Left ventricle myocardium inferior (tissue), 1 donor: ENCODE data around the gene GSG1L2. TPM values are rescaled to one million over a fixed set of nuclear protein-coding genes. Genes with fewer than 3 reads are reported as not detected.

Experiments
- DNase-seq: peaks from one replicate; pipeline ENCODE4 v3.0.0-alpha.2; 2020
- H3K27ac ChIP-seq: fragments of 200-600 bp; replicated peaks from 2 replicates; pipeline ENCODE4 v1.8.0; 2021
- H3K27me3 ChIP-seq: fragments of 200-600 bp; 2 replicates; pipeline ENCODE4 v1.8.0; 2021; ENCODE audit warnings: low read depth
- H3K36me3 ChIP-seq: fragments of 200-600 bp; 2 replicates; pipeline ENCODE4 v1.8.0; 2021
- H3K4me1 ChIP-seq: fragments of 200-600 bp; 2 replicates; pipeline ENCODE4 v1.8.0; 2021
- H3K4me3 ChIP-seq: fragments of 200-600 bp; 2 replicates; pipeline ENCODE4 v1.8.0; 2021; ENCODE audit warnings: mild to moderate bottlenecking, moderate library complexity
- H3K9me3 ChIP-seq: fragments of 200-600 bp; replicated peaks from 2 replicates; pipeline ENCODE4 v1.8.0; 2021
- intact Hi-C: fragments of 100-400 bp; cut with micrococcal nuclease; formaldehyde crosslinking; loops from one replicate; pipeline ENCODE4 v1.11.0; 2022
- total RNA-seq: library from RNA; stranded (reverse); fragmentation: NEBNext Ultra II Directional; extraction: Animal tissue kit (Norgen Biotek cat#: 25700); gene quantifications from one replicate; pipeline ENCODE4 v1.2.1, GENCODE V29; 2021
- TF ChIP-seq, protein P1 (sequence below): fragments of 200-600 bp; IDR thresholded peaks from 2 replicates; pipeline ENCODE4 v1.8.0; 2021; ENCODE audit warnings: antibody characterized with exemption, mild to moderate bottlenecking, borderline replicate concordance
- donor health status: DM: no; HTN: yes; CAD: no; lungs with severe emphysema.

GSG1L2 gene
- total RNA-seq, 1 donor from 2014 or later = not detected

DNA sequence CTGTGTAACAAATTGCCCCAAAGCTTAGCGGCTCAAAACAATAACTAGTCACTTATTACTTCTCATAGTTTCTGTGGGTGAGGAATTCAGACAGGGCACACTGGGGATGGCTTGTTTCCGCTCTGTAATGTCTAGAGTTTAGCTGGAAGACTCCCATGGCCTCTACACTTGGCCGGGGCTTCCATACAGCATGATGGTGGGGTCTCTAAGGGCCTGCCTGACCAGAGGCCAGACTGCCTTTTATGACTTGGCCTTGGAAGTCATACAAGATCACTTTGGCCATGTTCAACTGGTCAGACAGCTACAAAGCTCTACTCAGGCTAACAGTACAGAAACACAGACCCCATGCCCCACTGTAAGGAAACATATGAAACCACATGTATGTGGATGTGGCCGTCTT lies 12.0 kb upstream of the GSG1L2 start:
- intact Hi-C loops = no loop called here
- TF ChIP-seq, protein P1, sequence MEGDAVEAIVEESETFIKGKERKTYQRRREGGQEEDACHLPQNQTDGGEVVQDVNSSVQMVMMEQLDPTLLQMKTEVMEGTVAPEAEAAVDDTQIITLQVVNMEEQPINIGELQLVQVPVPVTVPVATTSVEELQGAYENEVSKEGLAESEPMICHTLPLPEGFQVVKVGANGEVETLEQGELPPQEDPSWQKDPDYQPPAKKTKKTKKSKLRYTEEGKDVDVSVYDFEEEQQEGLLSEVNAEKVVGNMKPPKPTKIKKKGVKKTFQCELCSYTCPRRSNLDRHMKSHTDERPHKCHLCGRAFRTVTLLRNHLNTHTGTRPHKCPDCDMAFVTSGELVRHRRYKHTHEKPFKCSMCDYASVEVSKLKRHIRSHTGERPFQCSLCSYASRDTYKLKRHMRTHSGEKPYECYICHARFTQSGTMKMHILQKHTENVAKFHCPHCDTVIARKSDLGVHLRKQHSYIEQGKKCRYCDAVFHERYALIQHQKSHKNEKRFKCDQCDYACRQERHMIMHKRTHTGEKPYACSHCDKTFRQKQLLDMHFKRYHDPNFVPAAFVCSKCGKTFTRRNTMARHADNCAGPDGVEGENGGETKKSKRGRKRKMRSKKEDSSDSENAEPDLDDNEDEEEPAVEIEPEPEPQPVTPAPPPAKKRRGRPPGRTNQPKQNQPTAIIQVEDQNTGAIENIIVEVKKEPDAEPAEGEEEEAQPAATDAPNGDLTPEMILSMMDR = no peak
- Histone ChIP-seq H3K36me3 (no peaks in the 10 kb centered on the region), H3K4me3 (no peak overlapping the region), H3K27ac (no peak overlapping the region), H3K9me3 (no peaks in the 10 kb centered on the region), H3K27me3 (peaks cover 2% of the 10 kb centered on the region), H3K4me1 (peaks cover 17% of the 10 kb centered on the region)
- DNase-seq = no peak

DNA sequence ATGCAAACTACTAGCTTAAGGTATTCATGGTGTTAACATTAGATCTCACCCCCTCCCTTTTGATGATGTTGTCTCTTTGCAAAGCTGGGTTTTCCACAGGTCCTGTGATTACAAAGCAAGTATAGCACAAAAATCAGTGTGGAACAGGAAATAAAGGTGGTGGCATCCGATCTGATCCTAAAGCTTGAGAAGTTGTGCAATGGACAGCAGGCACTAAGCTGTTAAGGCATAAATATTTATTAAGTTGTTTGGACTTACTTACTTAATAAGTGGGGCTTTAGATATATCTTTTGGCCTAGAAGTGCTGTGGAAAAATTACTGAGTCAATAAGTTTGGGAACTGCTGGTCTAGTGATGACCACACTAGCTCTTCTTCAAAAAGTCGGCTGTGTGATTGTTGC lies 8.8 kb upstream of the GSG1L2 start:
- H3K27ac ChIP-seq = no peak overlapping the region
- no peak overlapping the region for H3K4me3 ChIP-seq
- no peaks in the 10 kb centered on the region for H3K36me3 ChIP-seq
- DNase-seq = no peak
- TF ChIP-seq, protein P1 = no peak
- H3K9me3 ChIP-seq = no peaks in the 10 kb centered on the region
- H3K27me3 ChIP-seq = peaks cover 18% of the 10 kb centered on the region
- no peaks in the 10 kb centered on the region for H3K4me1 ChIP-seq
- intact Hi-C loops = no loop called here

DNA sequence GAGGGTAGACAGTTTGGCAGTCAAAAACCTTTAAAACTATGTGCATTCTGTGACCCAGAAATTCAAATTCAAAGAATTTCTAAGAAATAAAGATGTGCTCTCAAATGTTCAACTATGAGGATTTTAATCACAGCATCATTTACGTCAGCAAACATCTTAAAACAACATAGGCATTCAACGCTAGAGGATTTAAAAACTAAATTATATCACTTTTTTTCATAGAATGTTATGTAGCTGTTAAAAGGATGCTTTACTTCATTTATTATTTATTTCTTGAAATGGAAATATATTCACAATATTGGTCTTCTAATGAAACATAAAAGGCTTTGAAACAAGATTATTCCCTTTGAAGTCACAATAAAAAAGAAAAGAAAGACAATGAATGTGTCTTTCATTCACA lies 7.5 kb upstream of the GSG1L2 start:
- no peaks in the 10 kb centered on the region for H3K9me3 ChIP-seq
- H3K36me3 ChIP-seq = no peaks in the 10 kb centered on the region
- H3K27ac ChIP-seq = no peak overlapping the region
- peaks cover 26% of the 10 kb centered on the region for H3K27me3 ChIP-seq
- TF ChIP-seq, protein P1 = no peak
- no peak overlapping the region for H3K4me3 ChIP-seq
- intact Hi-C loops = no loop called here
- no peak for DNase-seq
- no peaks in the 10 kb centered on the region for H3K4me1 ChIP-seq

DNA sequence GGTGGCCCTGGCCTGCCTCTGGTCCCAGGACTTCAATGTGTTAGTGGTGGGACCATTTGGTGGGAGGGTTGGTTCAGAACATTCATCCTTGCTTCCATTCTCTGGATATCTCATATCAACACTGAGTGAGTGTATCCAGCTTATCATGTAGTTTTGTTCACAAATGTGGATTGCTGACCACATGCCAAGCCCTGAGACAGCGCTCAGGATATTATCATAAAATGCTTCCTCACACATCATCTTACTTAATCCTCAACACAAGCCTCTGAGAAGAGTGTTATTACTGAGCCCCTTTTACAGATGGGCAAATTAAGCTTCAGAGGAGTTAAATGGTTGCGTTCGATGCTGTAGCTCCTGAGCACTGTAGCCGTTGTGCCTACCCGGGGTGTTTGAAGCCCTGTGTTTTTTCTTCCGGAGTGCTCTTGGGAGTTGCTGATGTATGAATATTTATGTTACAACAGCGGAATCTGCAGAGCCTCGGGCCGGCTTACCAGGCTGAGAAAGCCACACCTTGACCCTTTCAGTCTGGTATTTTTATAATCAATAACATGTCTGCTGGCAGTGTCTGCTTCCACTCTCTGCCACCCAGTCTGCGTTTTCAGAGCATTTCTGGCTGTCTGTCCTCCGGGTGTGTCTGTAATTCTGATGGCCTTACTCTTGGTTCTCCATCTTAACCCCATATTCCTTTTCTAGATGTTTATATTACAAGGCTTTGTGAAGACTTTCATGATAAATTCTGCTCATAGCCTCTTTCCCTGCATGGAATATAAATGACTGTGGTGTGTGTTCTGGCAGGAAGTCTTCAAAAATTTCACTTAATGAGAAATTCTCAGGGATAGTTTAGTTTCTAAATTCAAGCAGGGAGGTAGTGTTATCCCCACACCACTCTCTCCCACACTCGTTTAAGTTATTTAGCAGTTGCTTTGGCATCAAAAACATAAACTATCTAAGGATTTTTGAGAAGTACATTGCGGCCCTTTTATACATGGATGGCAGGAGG lies 6.7 kb upstream of the GSG1L2 start:
- Histone ChIP-seq H3K4me3 (no peak overlapping the region), H3K27me3 (peaks cover 32% of the 10 kb centered on the region), H3K4me1 (no peaks in the 10 kb centered on the region), H3K27ac (no peak overlapping the region), H3K9me3 (no peaks in the 10 kb centered on the region), H3K36me3 (no peaks in the 10 kb centered on the region)
- intact Hi-C loops = no loop called here
- no peak for DNase-seq
- TF ChIP-seq, protein P1 = no peak

DNA sequence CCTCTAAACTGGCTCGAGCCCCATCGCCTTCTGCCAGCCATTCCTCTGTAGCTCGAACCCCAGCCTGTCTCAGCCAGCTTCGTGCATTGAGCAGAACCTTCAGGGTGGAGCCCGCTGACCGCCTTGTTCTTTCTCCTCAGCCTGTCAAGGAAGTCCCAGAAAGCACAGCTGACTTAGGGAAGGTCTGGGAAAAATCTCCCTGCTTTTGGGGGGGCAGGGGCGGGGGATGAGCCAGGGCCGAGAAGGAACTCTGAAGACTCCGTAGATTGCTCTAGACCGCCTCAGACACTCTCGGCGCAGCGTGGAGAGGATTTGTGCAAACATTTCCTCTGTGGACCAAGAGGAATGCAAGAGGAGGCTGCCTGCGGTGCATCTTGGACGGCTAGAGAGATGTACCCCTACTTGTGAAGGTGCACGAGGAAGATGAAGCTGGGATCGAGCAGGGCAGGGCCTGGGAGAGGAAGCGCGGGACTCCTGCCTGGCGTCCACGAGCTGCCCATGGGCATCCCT lies 3.8 kb upstream of the GSG1L2 start, which contains the start of gene GLP2R:
Gene GLP2R, plus strand, starts transcription at position 284 of the 510 bp plus-strand sequence. Its CDS starts 140 bp downstream, at position 424.
- no peaks in the 10 kb centered on the region for H3K4me1 ChIP-seq

More for the DNA sequence above, 3.8 kb upstream of the GSG1L2 start, which contains the start of gene GLP2R:
- TF ChIP-seq, protein P1 = no peak
- Histone ChIP-seq H3K9me3 (no peaks in the 10 kb centered on the region), H3K27me3 (peaks cover 45% of the 10 kb centered on the region), H3K4me3 (no peak within 1 kb of the TSS), H3K27ac (no peak within 1 kb of the TSS), H3K36me3 (no peaks in the 10 kb centered on the region)
- intact Hi-C loops = no loop called here
- no peak for DNase-seq
